Left ventricle myocardium inferior (tissue), 1 donor: Measurements from ENCODE around the gene BANP. TPM values are rescaled to one million over a fixed set of nuclear protein-coding genes. Genes with fewer than 3 reads are reported as not detected.
"Not testable (repeated sequence)": the region's sequence is repeated elsewhere in the genome, so short reads cannot be mapped to it uniquely, and the experiment has no call there.

ENCODE experiments used
- DNase-seq: peaks from one replicate; pipeline ENCODE4 v3.0.0-alpha.2; 2020
- H3K27ac ChIP-seq: fragments of 200-600 bp; replicated peaks from 2 replicates; pipeline ENCODE4 v1.8.0; 2021
- H3K27me3 ChIP-seq: fragments of 200-600 bp; 2 replicates; pipeline ENCODE4 v1.8.0; 2021; ENCODE audit warnings: low read depth
- H3K36me3 ChIP-seq: fragments of 200-600 bp; 2 replicates; pipeline ENCODE4 v1.8.0; 2021
- H3K4me1 ChIP-seq: fragments of 200-600 bp; 2 replicates; pipeline ENCODE4 v1.8.0; 2021
- H3K4me3 ChIP-seq: fragments of 200-600 bp; 2 replicates; pipeline ENCODE4 v1.8.0; 2021; ENCODE audit warnings: mild to moderate bottlenecking, moderate library complexity
- H3K9me3 ChIP-seq: fragments of 200-600 bp; replicated peaks from 2 replicates; pipeline ENCODE4 v1.8.0; 2021
- CTCF ChIP-seq: fragments of 200-600 bp; IDR thresholded peaks from 2 replicates; pipeline ENCODE4 v1.8.0; 2021; ENCODE audit warnings: antibody characterized with exemption, mild to moderate bottlenecking, borderline replicate concordance
- intact Hi-C: fragments of 100-400 bp; cut with micrococcal nuclease; formaldehyde crosslinking; loops from one replicate; pipeline ENCODE4 v1.11.0; 2022
- total RNA-seq: library from RNA; stranded (reverse); fragmentation: NEBNext Ultra II Directional; extraction: Animal tissue kit (Norgen Biotek cat#: 25700); gene quantifications from one replicate; pipeline ENCODE4 v1.2.1, GENCODE V29; 2021
- donor health status: DM: no; HTN: yes; CAD: no; lungs with severe emphysema.

Gene BANP
- total RNA-seq, 1 donor from 2014 or later, result 12.6 TPM

GRCh38 chr16:88091221-88091971, 140.2 kb downstream of the BANP start:
- DNase-seq, intact Hi-C loops, H3K36me3 ChIP-seq: not testable (repeated sequence)
- Histone ChIP-seq H3K27ac (peak overlapping the region; percentile 69), H3K4me1 (peaks cover 14% of the 10 kb centered on the region), H3K4me3 (peak overlapping the region; percentile 25), H3K27me3 (peaks cover 13% of the 10 kb centered on the region), H3K9me3 (peaks cover 11% of the 10 kb centered on the region)

- Histone ChIP-seq H3K27me3 (peaks cover 12% of the 10 kb centered on the region), H3K4me1 (peaks cover 14% of the 10 kb centered on the region), H3K9me3 (peaks cover 17% of the 10 kb centered on the region), H3K4me3 (peak overlapping the region; percentile 25), H3K27ac (peak overlapping the region; percentile 69)
- intact Hi-C loops, H3K36me3 ChIP-seq, DNase-seq: not testable (repeated sequence)
These were observed 140.7 kb downstream of the BANP start for GRCh38 chr16:88091972-88092302.

- H3K27ac ChIP-seq, H3K4me3 ChIP-seq, DNase-seq, H3K36me3 ChIP-seq, H3K4me1 ChIP-seq, intact Hi-C loops, H3K27me3 ChIP-seq: not testable (repeated sequence)
- H3K9me3 ChIP-seq, result peaks cover 24% of the 10 kb centered on the region
These were observed 141.7 kb downstream of the BANP start for GRCh38 chr16:88092791-88093555.

- Histone ChIP-seq H3K9me3 (peaks cover 24% of the 10 kb centered on the region), H3K27me3 (peaks cover 14% of the 10 kb centered on the region)
- H3K36me3 ChIP-seq, H3K4me1 ChIP-seq, H3K27ac ChIP-seq, DNase-seq, intact Hi-C loops, H3K4me3 ChIP-seq: not testable (repeated sequence)
These were observed 142.5 kb downstream of the BANP start for GRCh38 chr16:88093556-88094252.

- intact Hi-C loops, DNase-seq, H3K4me1 ChIP-seq, H3K27ac ChIP-seq, H3K36me3 ChIP-seq, H3K4me3 ChIP-seq: not testable (repeated sequence)
- peaks cover 24% of the 10 kb centered on the region for H3K9me3 ChIP-seq
- H3K27me3 ChIP-seq, result peaks cover 19% of the 10 kb centered on the region
These were observed 143.0 kb downstream of the BANP start for GRCh38 chr16:88094253-88094575.

- H3K36me3 ChIP-seq, H3K4me1 ChIP-seq, H3K27ac ChIP-seq, DNase-seq, intact Hi-C loops, H3K4me3 ChIP-seq: not testable (repeated sequence)
- peaks cover 26% of the 10 kb centered on the region for H3K27me3 ChIP-seq
- peaks cover 24% of the 10 kb centered on the region for H3K9me3 ChIP-seq
These were observed 143.7 kb downstream of the BANP start for GRCh38 chr16:88094900-88095299.

GRCh38 chr16:88096659-88097058, 145.4 kb downstream of the BANP start:
- H3K4me3 ChIP-seq, DNase-seq, H3K36me3 ChIP-seq, H3K4me1 ChIP-seq, H3K27ac ChIP-seq, intact Hi-C loops: not testable (repeated sequence)
- peaks cover 24% of the 10 kb centered on the region for H3K9me3 ChIP-seq
- peaks cover 39% of the 10 kb centered on the region for H3K27me3 ChIP-seq

- H3K27ac ChIP-seq, intact Hi-C loops, H3K4me3 ChIP-seq, DNase-seq, H3K36me3 ChIP-seq, H3K4me1 ChIP-seq: not testable (repeated sequence)
- Histone ChIP-seq H3K27me3 (peaks cover 54% of the 10 kb centered on the region), H3K9me3 (peaks cover 24% of the 10 kb centered on the region)
These were observed 147.7 kb downstream of the BANP start for GRCh38 chr16:88098731-88099562.

- H3K9me3 ChIP-seq, result peaks cover 24% of the 10 kb centered on the region
- H3K27ac ChIP-seq, result no peak overlapping the region
- H3K36me3 ChIP-seq, result no peaks in the 10 kb centered on the region
- TF ChIP-seq CTCF, result no peak
- no peaks in the 10 kb centered on the region for H3K4me1 ChIP-seq
- no peak for DNase-seq
- intact Hi-C loops, result no loop called here
- no peak overlapping the region for H3K4me3 ChIP-seq
- H3K27me3 ChIP-seq, result peaks cover 54% of the 10 kb centered on the region
These were observed 148.3 kb downstream of the BANP start for GRCh38 chr16:88099563-88099890.

GRCh38 chr16:88099956-88100355, 148.7 kb downstream of the BANP start:
- intact Hi-C loops, H3K27ac ChIP-seq, H3K36me3 ChIP-seq, H3K4me3 ChIP-seq, H3K4me1 ChIP-seq, DNase-seq: not testable (repeated sequence)
- H3K9me3 ChIP-seq, result peaks cover 24% of the 10 kb centered on the region
- H3K27me3 ChIP-seq, result peaks cover 54% of the 10 kb centered on the region

- Histone ChIP-seq H3K27me3 (peaks cover 54% of the 10 kb centered on the region), H3K9me3 (peaks cover 16% of the 10 kb centered on the region)
- H3K4me3 ChIP-seq, intact Hi-C loops, DNase-seq, H3K27ac ChIP-seq, H3K36me3 ChIP-seq, H3K4me1 ChIP-seq: not testable (repeated sequence)
These were observed 149.8 kb downstream of the BANP start for GRCh38 chr16:88100801-88101622.
